Pons (tissue), 1 donor: Measurements from ENCODE around the gene UNC45A.
A peak's percentile ranks its signal among the peaks of the same experiment; 100 is the strongest.
"Not testable (repeated sequence)": the region's sequence is repeated elsewhere in the genome, so short reads cannot be mapped to it uniquely, and the experiment has no call there.

Source experiments
- DNase-seq: peaks from one replicate; pipeline ENCODE4 v3.0.0-alpha.2; 2016; ENCODE audit warnings: low spot score

The UNC45A gene

GRCh38 chr15:90918034-90918788 is 16.9 kb upstream of the UNC45A start:
- no peak for DNase-seq

- no peak for DNase-seq
Measured at GRCh38 chr15:90918835-90919234, 16.2 kb upstream of the UNC45A start.

GRCh38 chr15:90921887-90922286 is 13.2 kb upstream of the UNC45A start:
- DNase-seq, result no peak

GRCh38 chr15:90922712-90923322 is 12.3 kb upstream of the UNC45A start:
- DNase-seq, result not testable (repeated sequence)

GRCh38 chr15:90924375-90924774 is 10.7 kb upstream of the UNC45A start:
- no peak for DNase-seq

- DNase-seq, result not testable (repeated sequence)
Measured at GRCh38 chr15:90926766-90927165, 8.3 kb upstream of the UNC45A start.

- DNase-seq, result not testable (repeated sequence)
Measured at GRCh38 chr15:90928106-90928505, 7.0 kb upstream of the UNC45A start.

GRCh38 chr15:90929246-90930019 is 5.7 kb upstream of the UNC45A start:
- no peak for DNase-seq

- no peak for DNase-seq
Measured at GRCh38 chr15:90930861-90931574, 4.1 kb upstream of the UNC45A start.

- DNase-seq, result no peak
Measured at GRCh38 chr15:90931575-90931827, 3.6 kb upstream of the UNC45A start.

- DNase-seq, result peak; percentile 72
Measured at GRCh38 chr15:90931828-90932659, 3.0 kb upstream of the UNC45A start, which contains the start of gene HDDC3. TSS of gene HDDC3 (minus strand) at chr15:90932549. CDS start at chr15:90932540, 9 bp downstream.

GRCh38 chr15:90932660-90932991 is 2.5 kb upstream of the UNC45A start:
- DNase-seq, result no peak

GRCh38 chr15:90933301-90933700 is 1.8 kb upstream of the UNC45A start:
- DNase-seq, result no peak

GRCh38 chr15:90934256-90934948 is 683 bp upstream of the UNC45A start:
- DNase-seq, result peak; percentile 90

- no peak for DNase-seq
Measured at GRCh38 chr15:90936823-90937222, 1.7 kb downstream of the UNC45A start.

GRCh38 chr15:90938261-90938660 is 3.2 kb downstream of the UNC45A start:
- no peak for DNase-seq

- DNase-seq, result no peak
Measured at GRCh38 chr15:90939756-90940155, 4.7 kb downstream of the UNC45A start.

GRCh38 chr15:90941038-90941437 is 6.0 kb downstream of the UNC45A start:
- DNase-seq, result no peak

GRCh38 chr15:90942354-90943120 is 7.5 kb downstream of the UNC45A start:
- no peak for DNase-seq

GRCh38 chr15:90945091-90945490 is 10.0 kb downstream of the UNC45A start:
- no peak for DNase-seq
